Measurements from ENCODE around the gene CCDC69. TPM values are rescaled to one million over a fixed set of nuclear protein-coding genes. Genes with fewer than 3 reads are reported as not detected.
"Not testable (repeated sequence)": the region's sequence is repeated elsewhere in the genome, so short reads cannot be mapped to it uniquely, and the experiment has no call there.

The CCDC69 gene
- total RNA-seq, 1 experiment from 2014 or later: 2.8 TPM

DNA sequence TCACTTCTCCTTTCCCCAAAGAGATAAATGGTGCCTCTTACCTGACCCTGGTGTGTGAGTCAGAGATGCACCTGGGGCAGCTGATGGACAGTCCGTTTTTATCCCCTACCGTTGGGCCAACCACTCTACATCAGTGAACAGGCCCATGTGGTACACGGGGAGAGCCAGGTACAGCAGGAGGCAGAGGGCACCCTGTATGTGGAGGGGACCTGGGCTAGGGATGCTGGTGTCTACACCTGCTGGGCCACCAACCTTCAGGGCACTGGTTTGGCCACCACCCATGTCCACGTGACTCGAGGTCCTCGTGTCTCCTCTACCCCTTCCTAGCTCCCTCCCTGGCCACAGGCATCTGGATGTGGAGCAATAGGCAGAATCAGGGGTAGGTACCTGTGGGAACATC is 43.6 kb downstream of the CCDC69 start:
- DNase-seq (ENCODE audit: unreplicated experiment): no peak
- Mint-ChIP-seq H3K27me3 (ENCODE audit: insufficient read depth, unreplicated experiment) (no peaks in the 10 kb centered on the region), H3K4me1 (ENCODE audit: insufficient read depth, unreplicated experiment) (no peaks in the 10 kb centered on the region), H3K4me3 (ENCODE audit: unreplicated experiment) (no peak overlapping the region), H3K27ac (ENCODE audit: low read depth, unreplicated experiment) (no peak overlapping the region), H3K36me3 (ENCODE audit: insufficient read depth, unreplicated experiment) (peaks cover 6% of the 10 kb centered on the region), H3K9me3 (ENCODE audit: unreplicated experiment) (peaks cover 7% of the 10 kb centered on the region)
- CTCF ChIA-PET: interaction anchor here (0.6 to 6.4 kb wide), 5 partner anchors 11 to 1210 kb away, joined by 3 to 46 read pairs (median 5); no protein-coding TSS in a partner anchor
- BruUV-seq (replicated peaks): no TSS peak
- POLR2A ChIA-PET: no interaction called here
- TF ChIP-seq, protein P1, sequence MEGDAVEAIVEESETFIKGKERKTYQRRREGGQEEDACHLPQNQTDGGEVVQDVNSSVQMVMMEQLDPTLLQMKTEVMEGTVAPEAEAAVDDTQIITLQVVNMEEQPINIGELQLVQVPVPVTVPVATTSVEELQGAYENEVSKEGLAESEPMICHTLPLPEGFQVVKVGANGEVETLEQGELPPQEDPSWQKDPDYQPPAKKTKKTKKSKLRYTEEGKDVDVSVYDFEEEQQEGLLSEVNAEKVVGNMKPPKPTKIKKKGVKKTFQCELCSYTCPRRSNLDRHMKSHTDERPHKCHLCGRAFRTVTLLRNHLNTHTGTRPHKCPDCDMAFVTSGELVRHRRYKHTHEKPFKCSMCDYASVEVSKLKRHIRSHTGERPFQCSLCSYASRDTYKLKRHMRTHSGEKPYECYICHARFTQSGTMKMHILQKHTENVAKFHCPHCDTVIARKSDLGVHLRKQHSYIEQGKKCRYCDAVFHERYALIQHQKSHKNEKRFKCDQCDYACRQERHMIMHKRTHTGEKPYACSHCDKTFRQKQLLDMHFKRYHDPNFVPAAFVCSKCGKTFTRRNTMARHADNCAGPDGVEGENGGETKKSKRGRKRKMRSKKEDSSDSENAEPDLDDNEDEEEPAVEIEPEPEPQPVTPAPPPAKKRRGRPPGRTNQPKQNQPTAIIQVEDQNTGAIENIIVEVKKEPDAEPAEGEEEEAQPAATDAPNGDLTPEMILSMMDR (IDR thresholded peaks at IDR 0.05; ENCODE audit: unreplicated experiment): no peak
- intact Hi-C loops (cut with micrococcal nuclease): no loop called here

- CTCF ChIA-PET: interaction anchor here (0.7 to 6.4 kb wide), 8 partner anchors 10 to 177 kb away, joined by 3 to 46 read pairs (median 4); no protein-coding TSS in a partner anchor
- H3K27ac Mint-ChIP-seq (ENCODE audit: low read depth, unreplicated experiment): no peak overlapping the region
- H3K4me3 Mint-ChIP-seq (ENCODE audit: unreplicated experiment): no peak overlapping the region
- H3K36me3 Mint-ChIP-seq (ENCODE audit: insufficient read depth, unreplicated experiment): peaks cover 6% of the 10 kb centered on the region
- H3K9me3 Mint-ChIP-seq (ENCODE audit: unreplicated experiment): peaks cover 7% of the 10 kb centered on the region
- POLR2A ChIA-PET: no interaction called here
- TF ChIP-seq, protein P1 (IDR thresholded peaks at IDR 0.05; ENCODE audit: unreplicated experiment): no peak
- no peaks in the 10 kb centered on the region for H3K4me1 Mint-ChIP-seq (ENCODE audit: insufficient read depth, unreplicated experiment)
- no TSS peak for BruUV-seq (replicated peaks)
- DNase-seq (ENCODE audit: unreplicated experiment): no peak
- H3K27me3 Mint-ChIP-seq (ENCODE audit: insufficient read depth, unreplicated experiment): no peaks in the 10 kb centered on the region
- intact Hi-C loops (cut with micrococcal nuclease): no loop called here
These were observed 44.4 kb downstream of the CCDC69 start for GRCh38 chr5:151179489-151179840.

GRCh38 chr5:151178777-151179488 is 45.0 kb downstream of the CCDC69 start:
- intact Hi-C loops (cut with micrococcal nuclease): no loop called here
- Mint-ChIP-seq H3K27ac (ENCODE audit: low read depth, unreplicated experiment) (no peak overlapping the region), H3K4me1 (ENCODE audit: insufficient read depth, unreplicated experiment) (no peaks in the 10 kb centered on the region), H3K9me3 (ENCODE audit: unreplicated experiment) (peaks cover 7% of the 10 kb centered on the region), H3K36me3 (ENCODE audit: insufficient read depth, unreplicated experiment) (peaks cover 6% of the 10 kb centered on the region), H3K4me3 (ENCODE audit: unreplicated experiment) (no peak overlapping the region), H3K27me3 (ENCODE audit: insufficient read depth, unreplicated experiment) (no peaks in the 10 kb centered on the region)
- POLR2A ChIA-PET: no interaction called here
- no TSS peak for BruUV-seq (replicated peaks)
- TF ChIP-seq, protein P1 (IDR thresholded peaks at IDR 0.05; ENCODE audit: unreplicated experiment): no peak
- DNase-seq (ENCODE audit: unreplicated experiment): no peak
- CTCF ChIA-PET: interaction anchor here (0.7 to 6.4 kb wide), 8 partner anchors 9 to 177 kb away, joined by 3 to 46 read pairs (median 4); no protein-coding TSS in a partner anchor

GRCh38 chr5:151178372-151178771 is 45.5 kb downstream of the CCDC69 start:
- intact Hi-C loops (cut with micrococcal nuclease): no loop called here
- ChIA-PET CTCF (interaction anchor here (0.9 to 6.4 kb wide), 6 partner anchors 14 to 176 kb away, joined by 3 to 46 read pairs (median 4); no protein-coding TSS in a partner anchor), POLR2A (no interaction called here)

DNA sequence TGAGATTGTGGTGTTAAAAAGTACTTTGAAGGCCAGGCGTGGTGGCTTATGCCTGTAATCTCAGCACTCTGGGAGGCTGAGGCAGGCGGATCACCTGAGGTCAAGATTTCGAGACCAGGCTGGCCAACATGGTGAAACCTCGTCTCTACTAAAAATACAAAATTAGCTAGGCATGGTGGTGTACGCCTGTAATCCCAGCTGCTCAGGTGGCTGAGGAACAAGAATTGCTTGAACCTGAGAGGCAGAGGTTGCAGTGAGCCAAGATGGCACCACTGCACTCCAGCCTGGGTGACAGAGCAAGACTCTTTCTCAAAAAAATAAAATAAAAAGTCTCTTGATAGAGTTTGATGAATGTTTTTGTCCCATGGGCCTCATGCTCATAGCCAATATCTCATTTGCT is 47.6 kb downstream of the CCDC69 start:
- H3K27ac Mint-ChIP-seq (ENCODE audit: low read depth, unreplicated experiment); H3K36me3 Mint-ChIP-seq (ENCODE audit: insufficient read depth, unreplicated experiment); H3K27me3 Mint-ChIP-seq (ENCODE audit: insufficient read depth, unreplicated experiment); H3K4me3 Mint-ChIP-seq (ENCODE audit: unreplicated experiment); intact Hi-C loops (cut with micrococcal nuclease); BruUV-seq (replicated peaks); H3K4me1 Mint-ChIP-seq (ENCODE audit: insufficient read depth, unreplicated experiment); H3K9me3 Mint-ChIP-seq (ENCODE audit: unreplicated experiment); DNase-seq (ENCODE audit: unreplicated experiment); POLR2A ChIA-PET: not testable (repeated sequence)
- CTCF ChIA-PET: interaction anchor here (0.6 to 6.4 kb wide), 6 partner anchors 11 to 290 kb away, joined by 3 to 46 read pairs (median 4); no protein-coding TSS in a partner anchor

More at GRCh38 chr5:151178372-151178771, 45.5 kb downstream of the CCDC69 start:
- Mint-ChIP-seq H3K27me3 (ENCODE audit: insufficient read depth, unreplicated experiment) (no peaks in the 10 kb centered on the region), H3K9me3 (ENCODE audit: unreplicated experiment) (peaks cover 7% of the 10 kb centered on the region), H3K4me1 (ENCODE audit: insufficient read depth, unreplicated experiment) (no peaks in the 10 kb centered on the region), H3K27ac (ENCODE audit: low read depth, unreplicated experiment) (no peak overlapping the region), H3K36me3 (ENCODE audit: insufficient read depth, unreplicated experiment) (peaks cover 6% of the 10 kb centered on the region), H3K4me3 (ENCODE audit: unreplicated experiment) (no peak overlapping the region)
- no peak for DNase-seq (ENCODE audit: unreplicated experiment)
- no TSS peak for BruUV-seq (replicated peaks)
- TF ChIP-seq, protein P1 (IDR thresholded peaks at IDR 0.05; ENCODE audit: unreplicated experiment): no peak
